GM04504 (cell line): ENCODE measurements around the gene UNC5A.

Source experiments
- DNase-seq: peaks from one replicate; pipeline ENCODE4 v3.0.0-alpha.2; 2012; ENCODE audit warnings: low read depth

Gene UNC5A

DNA sequence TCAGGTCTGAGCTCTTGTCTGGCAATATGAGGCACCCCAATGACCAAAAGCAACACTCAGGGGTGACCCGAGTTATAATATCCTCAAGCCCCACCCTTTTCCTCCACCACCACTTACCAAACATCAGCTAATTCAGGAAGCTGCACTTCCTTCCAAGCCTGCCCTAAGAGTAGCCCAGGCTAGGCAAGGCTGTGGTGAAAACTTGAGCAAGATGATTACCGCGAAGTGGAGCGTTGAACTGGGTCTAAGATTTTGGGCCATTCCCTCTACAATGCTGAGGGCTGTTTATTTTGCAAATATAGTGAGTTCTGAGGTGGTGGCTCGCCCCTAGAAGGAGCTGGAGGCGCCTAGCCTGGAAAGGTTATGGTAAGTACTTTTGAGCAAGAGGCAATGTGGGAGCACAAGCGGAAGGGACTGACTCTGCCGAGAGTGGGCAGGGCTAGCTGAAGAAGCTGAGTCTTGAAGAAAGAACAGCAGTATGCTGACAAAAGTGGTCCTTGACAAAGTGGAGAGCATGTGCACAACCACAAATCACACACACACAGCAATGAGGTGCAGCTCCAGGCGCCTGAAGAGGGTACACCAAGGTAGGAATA lies 89.0 kb downstream of the UNC5A start, which contains the start of gene HK3:
Gene HK3 (minus strand): TSS at position 51 of the 596 bp plus-strand sequence. CDS start 3,187 bp downstream, outside the sequence.
- DNase-seq = no peak

DNA sequence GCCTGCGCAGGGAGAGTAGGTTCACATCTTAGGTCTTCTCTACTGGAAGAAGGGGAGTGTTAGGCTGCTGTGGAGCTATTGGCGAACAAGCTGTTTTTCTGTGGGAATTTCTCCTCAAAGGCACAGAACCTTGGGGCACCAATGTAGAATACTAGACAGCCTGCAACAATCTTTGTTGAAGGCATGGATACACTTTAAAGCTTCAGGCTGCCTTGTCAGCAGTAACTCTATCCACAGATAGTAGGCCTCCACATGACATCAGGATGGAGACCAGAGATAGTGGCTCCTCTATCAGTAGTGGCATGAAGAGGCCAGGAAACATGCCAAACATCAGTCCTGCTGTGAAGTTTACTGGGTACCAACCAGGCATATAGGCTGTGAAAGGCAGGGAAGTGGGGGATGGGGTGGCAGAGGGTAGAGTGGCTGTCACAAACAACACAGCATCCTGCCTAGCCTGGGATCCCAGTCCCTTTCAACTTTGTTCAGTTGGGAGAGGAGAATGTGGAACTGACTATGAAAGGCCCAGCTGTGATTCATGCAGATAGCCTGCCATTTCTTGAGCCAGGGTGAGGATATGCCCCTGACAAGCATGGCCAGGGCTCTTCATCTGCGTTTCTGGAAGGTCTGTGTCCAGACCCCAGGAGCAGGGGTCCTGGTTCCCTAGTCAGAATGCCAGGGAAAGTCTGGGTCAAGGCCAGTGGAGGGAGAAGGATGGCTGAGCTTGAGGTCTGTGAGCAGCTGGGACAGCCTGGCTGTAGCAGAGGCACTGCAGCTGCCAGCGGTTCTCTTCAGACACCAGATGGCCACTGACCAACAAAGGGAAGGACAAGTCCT lies 89.8 kb downstream of the UNC5A start:
- no peak for DNase-seq

DNA sequence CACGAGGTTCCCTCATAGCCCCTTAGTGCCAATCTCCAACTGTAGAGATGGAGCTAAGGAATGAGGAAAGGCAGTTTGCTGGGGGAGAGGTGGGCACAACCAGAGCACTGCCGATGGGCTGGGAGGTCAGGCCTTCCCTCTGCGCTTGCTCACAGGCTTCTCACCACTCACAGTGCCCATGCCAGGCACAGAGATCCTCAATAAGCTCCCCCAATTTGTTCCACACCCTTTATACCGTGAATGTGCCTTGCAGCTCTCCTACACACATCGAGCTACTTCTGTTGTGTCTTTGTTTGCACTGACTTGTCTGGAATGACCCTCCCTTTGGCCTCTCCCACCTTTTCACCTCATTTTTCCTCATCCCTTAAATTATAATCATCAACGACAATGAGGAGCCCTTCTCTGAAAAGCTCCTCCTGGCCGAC lies 90.4 kb downstream of the UNC5A start:
- no peak for DNase-seq

DNA sequence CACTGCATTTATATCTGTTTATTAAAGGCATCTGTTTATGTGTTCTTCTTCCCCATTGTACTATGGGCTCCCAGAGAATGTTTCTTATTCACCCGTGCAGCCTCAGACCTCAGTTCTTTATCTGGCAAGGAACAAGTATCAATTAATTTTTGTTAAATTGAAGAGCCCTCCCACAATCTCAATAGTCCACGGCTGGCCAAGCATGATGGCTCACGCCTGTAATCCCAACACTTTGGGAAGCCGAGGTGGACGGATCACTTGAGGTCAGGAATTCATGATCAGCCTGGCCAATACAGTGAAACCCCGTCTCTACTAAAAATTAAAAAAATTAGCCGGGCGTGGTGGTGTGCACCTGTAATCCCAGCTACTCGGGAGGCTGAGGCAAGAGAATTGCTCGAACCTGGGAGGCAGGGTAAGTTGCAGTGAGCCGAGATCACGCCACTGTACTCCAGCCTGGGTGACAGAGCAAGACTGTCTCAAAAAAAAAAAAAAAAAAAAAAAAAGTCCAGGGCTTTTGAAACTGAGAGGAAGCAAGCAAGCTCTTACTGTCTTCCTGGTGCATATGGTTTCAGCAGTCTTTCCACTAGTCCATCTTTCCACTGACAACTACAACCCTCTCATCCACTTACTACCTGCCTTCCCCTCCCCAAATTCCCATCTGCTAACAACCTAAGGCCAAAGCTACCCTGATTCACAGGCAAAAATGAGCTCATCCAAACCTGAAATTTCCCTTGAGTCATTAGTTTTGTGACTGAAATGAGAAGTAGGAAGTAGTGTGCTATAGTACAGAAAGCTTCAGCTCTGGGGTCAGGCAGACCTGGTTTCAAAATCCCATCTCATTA lies 91.1 kb downstream of the UNC5A start:
- DNase-seq = no peak

DNA sequence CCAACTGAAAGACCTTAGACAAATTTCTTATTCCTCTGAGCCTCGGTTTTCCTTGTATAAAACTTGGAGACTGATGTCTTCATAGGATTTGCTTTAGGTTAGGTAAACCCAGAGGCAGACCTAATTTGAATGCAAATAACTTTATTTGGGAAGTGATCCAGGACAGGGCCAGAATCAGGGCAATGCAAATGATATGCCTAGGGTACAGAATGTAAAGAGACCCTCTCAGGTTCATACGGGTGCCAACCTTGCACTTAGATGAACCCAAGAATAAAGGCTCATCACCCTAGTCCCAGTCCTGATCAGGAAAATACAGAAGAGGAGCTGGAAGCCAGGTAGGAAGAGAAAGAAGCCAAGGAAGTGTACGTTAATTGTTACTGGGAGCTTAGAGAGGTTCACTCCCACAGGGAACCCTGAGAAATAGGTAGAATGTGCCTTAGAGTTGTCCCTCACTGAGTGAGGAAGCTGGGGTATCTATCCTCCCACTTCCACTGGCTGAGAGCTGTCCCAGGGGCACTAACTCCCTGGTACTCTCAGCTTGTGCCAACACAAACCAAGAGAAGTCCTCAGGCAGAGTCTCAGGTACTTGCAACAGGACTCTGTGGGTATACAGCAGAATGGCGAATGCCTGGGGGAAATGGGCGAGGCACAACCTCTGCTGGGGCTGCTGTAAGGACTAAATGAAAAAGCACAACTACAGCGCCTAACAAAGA lies 91.9 kb downstream of the UNC5A start:
- DNase-seq = no peak

DNA sequence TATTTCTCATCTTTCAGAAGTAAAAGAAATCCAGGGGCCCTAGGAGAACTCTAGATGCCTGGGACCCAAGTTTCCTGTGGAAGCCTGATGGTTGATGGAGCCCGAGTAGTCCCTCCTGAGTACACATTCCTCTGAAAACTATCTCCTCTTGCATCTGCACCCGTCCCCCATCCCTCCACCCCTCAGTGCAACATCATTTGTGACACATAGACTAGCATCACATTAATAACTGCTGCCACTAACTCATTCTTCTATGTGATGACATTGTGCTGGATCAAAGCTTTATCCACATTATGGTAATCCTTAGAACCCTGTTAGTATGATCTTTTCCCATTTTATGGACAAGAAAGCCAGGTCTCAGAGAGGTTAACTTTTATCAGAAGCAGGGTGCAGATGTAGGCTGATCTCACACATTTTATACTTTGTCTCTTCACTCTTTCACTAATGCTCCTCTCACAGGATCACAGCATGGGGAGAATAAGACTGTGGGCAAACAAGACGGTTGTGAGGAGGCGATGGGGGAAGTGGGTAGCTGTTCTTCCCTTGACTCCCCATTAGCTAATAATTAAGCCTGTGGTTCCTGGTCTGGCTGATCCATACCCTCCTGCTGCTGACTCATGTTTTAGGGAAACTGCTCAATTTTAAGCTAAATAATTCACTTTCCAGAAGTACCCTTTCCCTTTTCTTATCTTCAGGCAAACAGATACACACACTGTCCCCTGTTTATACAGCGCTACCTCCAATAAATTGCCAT lies 92.7 kb downstream of the UNC5A start:
- no peak for DNase-seq

DNA sequence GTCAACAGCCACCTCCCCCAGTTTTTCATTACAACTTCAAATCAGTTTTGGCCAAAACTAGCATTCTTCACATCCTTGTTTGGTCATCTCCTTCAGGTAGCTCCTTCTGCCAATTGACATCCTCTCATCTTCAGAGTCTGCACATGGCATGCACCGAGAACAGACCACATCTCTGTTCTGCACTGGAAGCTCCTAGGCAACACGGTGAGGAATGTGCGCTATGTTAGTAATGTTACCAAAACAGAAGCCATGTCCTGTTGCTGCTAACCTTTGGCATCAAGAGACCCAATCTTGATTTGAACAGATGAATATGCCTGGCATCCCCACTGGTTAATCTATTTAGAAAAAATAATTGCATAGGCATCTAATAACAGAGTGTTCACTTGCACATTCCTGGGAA lies 93.9 kb downstream of the UNC5A start:
- no peak for DNase-seq

DNA sequence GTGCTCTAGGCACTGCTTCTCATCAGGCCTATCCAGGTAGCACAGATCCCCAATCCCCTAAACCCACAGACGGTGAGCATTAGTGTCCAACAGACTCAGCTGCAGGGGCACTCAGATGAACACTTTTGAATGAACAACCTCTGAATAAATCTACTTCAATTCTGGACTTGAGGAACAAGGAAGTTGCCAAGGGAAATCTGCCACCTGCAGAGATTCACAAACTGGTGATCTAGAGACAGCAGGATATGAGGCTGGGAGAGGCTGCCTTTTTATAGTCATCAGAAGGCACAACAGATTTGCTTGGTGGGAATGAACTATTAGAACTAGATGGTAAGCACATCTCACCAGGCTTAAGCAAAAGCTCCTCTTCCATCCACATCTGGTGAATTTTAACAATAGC lies 95.8 kb downstream of the UNC5A start:
- DNase-seq = no peak

DNA sequence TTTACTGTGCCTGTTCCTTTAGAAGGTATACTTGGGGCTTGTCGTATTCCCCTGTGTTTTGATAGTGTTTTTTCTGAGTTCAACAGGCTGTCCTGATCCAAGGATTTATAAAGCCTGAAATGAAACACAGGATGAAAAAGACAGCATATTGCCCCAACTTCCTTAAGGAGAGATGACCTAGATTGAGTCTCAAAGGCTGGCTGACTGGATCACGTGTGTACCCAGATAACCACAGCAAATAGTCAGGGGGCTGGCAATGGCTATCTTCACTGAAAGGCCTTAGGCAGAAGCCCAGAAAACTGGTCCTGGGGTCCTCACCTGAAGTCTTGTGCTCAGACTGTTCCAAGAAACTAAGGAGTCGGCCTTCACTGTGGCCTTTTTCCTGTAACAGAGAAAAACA lies 96.4 kb downstream of the UNC5A start:
- no peak for DNase-seq

DNA sequence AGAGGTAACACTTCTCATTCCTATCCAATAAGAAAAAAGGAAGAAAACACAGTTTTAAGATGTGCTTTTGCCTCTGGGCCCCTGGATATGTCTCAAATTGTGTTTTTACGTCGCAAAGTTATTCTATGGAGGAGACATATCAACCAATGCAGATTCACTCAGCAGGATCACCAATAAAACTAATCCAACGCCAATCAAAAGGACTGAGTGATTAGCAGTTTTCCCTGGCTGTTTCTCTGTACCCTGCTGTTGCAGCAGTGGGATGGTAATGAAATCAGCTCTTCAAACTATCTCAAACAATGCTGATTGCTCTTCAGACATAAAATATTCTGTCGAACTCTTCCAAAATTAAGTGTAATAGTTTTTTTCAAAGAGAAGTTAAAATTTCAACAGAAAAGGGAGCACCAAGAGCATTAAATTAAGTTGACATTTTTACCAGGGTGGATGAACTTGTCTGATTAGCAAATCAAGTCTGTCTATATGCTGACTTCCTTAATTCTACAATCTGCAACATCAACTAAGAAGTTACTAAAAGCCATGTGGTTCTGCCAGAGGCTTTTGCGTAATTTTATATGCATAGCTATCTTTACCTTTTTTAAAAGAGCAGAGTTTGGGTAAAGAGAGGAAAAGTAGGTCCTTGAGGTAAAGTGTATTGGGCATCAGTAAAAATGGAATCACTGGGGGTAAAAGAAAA lies 98.5 kb downstream of the UNC5A start:
- no peak for DNase-seq

DNA sequence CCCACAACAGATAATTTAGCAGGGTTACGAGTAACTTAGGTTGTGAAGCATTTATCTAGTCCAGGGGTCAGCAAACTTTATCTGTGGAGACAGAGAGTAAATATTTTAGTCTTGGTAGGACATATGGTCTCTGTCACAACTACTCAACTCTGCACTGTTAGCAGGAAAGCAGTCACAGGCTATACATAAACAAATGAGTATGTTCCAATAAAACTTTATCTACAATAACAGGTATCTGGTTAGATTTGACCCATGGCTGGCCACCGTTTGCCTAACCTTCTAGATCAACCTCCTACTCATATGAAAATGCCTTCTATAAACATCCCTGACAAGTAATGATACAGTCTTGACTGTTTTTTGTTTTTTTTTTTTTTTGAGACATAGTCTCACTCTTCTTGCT lies 101.8 kb downstream of the UNC5A start:
- no peak for DNase-seq

DNA sequence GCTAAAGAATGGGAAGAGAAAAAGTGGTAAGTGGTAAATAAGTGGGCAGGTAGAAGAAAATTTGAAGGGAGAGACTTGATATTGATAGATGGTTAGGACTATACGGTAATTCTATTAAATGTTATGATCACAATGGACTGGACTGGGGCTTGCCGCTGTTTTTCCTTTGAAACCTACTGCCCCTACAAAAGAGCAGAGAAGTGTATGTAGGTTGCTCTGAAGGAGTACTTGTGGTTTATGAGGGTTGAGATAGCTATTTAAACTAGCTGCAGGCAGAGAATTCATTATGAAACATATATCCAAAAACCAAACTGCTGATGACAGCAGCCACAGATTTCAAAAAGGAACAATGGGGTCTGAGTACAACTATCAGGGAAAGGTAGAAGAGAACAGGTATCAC lies 105.5 kb downstream of the UNC5A start:
- DNase-seq = no peak

DNA sequence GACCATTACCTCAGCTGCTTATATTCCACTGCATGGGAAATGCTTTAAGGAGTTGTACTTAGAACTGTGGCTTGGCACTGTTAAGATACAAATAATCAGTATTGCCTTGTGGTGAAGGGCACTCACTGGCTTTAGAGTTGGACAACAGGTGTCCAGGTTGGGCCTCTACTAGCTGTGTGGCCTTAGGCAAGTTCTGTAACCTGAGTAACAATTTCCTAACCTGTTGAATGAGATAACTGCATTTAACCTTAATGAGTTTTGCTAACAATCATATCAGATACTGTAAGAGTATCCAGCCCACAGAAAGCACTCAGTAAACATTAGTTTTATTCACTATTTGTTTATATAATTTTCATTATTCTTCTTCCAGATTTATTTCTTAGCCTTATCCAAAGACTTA lies 106.0 kb downstream of the UNC5A start:
- no peak for DNase-seq

DNA sequence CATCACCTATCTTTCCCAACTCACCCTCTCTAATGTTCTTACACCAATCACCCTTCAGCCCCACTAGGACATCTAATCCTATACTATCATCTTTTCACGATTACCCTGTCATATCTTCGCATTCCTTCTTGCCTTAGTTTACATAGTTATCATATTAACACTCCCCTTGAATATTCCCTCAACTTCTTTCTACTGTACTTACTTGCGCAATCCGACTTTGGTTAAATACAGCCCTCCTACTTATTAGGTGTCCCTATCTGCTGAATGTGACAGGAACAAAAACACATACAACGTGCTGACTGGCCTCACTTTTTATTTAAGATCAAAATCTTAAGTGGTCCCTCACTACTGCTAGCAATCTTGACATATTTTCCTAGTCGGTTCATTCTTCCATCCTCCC lies 108.3 kb downstream of the UNC5A start:
- DNase-seq = no peak

DNA sequence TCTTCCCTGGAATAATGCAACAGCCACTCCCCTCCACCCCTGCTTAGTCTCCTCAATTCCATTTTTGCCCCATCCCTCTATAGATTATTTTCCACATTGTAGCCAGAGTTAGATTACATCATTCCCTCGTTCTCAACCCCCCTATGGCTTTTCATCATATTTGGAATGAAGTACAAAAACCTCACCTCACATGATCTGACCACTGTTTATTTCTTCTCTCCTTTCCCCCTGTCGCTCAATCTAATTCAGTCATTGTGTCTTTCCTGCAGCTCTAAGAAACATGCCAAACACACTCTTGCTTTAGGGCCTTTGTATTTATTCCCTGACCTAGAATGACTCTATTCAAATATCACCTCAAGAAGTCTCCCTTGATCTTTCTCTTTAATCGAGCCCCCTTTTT lies 111.4 kb downstream of the UNC5A start:
- DNase-seq = no peak

DNA sequence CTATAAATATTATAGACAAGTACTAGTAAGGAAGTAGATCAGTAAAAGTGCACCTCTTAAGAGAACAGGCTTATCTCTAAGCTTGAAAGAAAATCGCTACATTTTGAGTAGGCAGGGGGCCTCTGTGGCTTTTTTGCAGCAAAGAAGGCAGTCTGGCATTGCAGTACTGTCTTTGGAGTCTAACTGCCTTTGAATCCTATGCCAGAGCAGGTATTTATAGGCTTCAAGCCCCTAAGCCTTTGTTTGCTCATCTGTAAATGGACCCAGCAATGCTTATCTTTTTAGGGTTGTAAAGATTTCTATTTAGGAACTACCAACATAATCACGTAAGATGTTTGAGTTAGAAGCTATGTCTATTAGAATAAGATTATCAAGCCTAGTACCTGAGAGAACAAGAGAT lies 112.5 kb downstream of the UNC5A start:
- DNase-seq = no peak

DNA sequence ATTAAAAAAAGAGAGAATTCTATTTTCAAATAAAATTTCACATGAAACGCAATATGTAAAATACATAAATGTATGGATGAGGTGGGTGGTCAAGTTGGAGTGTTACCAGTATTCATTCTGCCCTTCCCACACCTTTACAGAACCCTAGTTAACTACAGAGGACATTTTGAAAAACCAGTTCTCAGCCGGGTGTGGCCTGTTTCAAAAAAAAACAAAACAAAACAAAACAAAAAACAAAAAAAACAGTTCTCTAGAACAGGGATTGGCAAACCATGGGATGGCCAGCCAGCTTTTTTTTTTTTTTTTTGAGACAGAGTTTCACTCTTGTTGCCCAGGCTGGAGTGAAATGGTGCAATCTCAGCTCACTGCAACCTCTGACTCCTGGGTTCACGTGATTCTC lies 117.2 kb downstream of the UNC5A start:
- no peak for DNase-seq

DNA sequence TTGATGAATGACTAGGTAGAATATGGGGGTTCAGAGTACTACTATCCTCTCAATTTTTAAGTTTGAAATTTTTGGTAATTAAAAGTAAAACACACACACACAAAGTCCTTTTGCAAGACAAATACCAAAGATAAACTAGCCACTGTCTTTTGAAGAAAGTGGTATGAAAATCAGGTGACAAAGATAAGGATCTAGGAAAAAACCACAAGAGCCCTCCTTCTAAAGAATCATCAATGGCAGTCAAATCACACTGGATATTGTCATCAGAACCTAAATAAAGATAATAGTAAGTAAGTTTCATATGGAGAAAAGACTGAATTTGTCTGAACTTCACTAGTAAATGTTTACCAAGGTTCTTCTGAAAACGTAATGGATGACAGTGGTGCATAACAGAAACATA lies 119.3 kb downstream of the UNC5A start:
- no peak for DNase-seq
